H9 (cell line): ENCODE results near the gene NME2. TPM values are rescaled to one million over a fixed set of nuclear protein-coding genes. Genes with fewer than 3 reads are reported as not detected.
"Not testable (repeated sequence)": the region's sequence is repeated elsewhere in the genome, so short reads cannot be mapped to it uniquely, and the experiment has no call there.

Source experiments
- DNase-seq: peaks from one replicate; pipeline ENCODE4 v3.0.0-alpha.2; 2017
- H2AFZ ChIP-seq: one replicate; pipeline ENCODE4 v1.6.1; 2013; ENCODE audit warnings: mild to moderate bottlenecking, low read length, control low read depth, moderate library complexity
- H2AK5ac ChIP-seq: 2 replicates; pipeline ENCODE4 v1.6.1; 2013; ENCODE audit warnings: low read length, control low read depth, mixed read lengths; ENCODE audit not compliant: insufficient read length
- H2BK120ac ChIP-seq: one replicate; pipeline ENCODE4 v1.6.1; 2013; ENCODE audit warnings: low read depth, mild to moderate bottlenecking, low read length, control low read depth, inconsistent platforms; ENCODE audit not compliant: poor library complexity, severe bottlenecking
- H2BK12ac ChIP-seq: 2 replicates; pipeline ENCODE4 v1.6.1; 2013; ENCODE audit warnings: low read length, control low read depth, mixed read lengths, low read depth; ENCODE audit not compliant: insufficient read length
- H2BK15ac ChIP-seq: 2 replicates; pipeline ENCODE4 v1.6.1; 2013; ENCODE audit warnings: low read depth, low read length, control low read depth
- H2BK20ac ChIP-seq: one replicate; pipeline ENCODE4 v1.6.1; 2013; ENCODE audit warnings: low read depth, mild to moderate bottlenecking, low read length, control low read depth, inconsistent platforms; ENCODE audit not compliant: poor library complexity, severe bottlenecking
- H2BK5ac ChIP-seq: 2 replicates; pipeline ENCODE4 v1.6.1; 2013; ENCODE audit warnings: low read length, control low read depth, mixed read lengths; ENCODE audit not compliant: insufficient read length
- H3K14ac ChIP-seq: 2 replicates; pipeline ENCODE4 v1.6.1; 2013; ENCODE audit warnings: low read length, control low read depth; ENCODE audit not compliant: insufficient read depth
- H3K18ac ChIP-seq: 2 replicates; pipeline ENCODE4 v1.6.1; 2013; ENCODE audit warnings: low read depth, mild to moderate bottlenecking, mixed read lengths, low read length, control low read depth; ENCODE audit not compliant: insufficient read length
- H3K23ac ChIP-seq: 2 replicates; pipeline ENCODE4 v1.6.1; 2013; ENCODE audit warnings: low read length, control low read depth, mixed read lengths, low read depth; ENCODE audit not compliant: insufficient read length
- H3K23me2 ChIP-seq: 2 replicates; pipeline ENCODE4 v1.6.1; 2013; ENCODE audit warnings: low read depth, mild to moderate bottlenecking, mixed read lengths, low read length, control low read depth; ENCODE audit not compliant: insufficient read length, poor library complexity, severe bottlenecking
- H3K27ac ChIP-seq: 2 replicates; pipeline ENCODE4 v1.5.1; 2013; ENCODE audit warnings: low read length, control low read depth, mixed read lengths, low read depth; ENCODE audit not compliant: insufficient read length
- H3K27me3 ChIP-seq: 2 replicates; pipeline ENCODE4 v1.6.1; 2013; ENCODE audit warnings: low read length, control low read depth, inconsistent platforms; ENCODE audit not compliant: insufficient read depth
- H3K4ac ChIP-seq: 2 replicates; pipeline ENCODE4 v1.6.1; 2013; ENCODE audit warnings: low read depth, mild to moderate bottlenecking, control low read depth, inconsistent platforms, low read length, moderate library complexity
- H3K4me1 ChIP-seq: 2 replicates; pipeline ENCODE4 v1.6.1; 2013; ENCODE audit warnings: low read length, control low read depth, inconsistent platforms; ENCODE audit not compliant: insufficient read depth
- H3K4me2 ChIP-seq: 2 replicates; pipeline ENCODE4 v1.6.1; 2013; ENCODE audit warnings: low read length, control low read depth, mixed read lengths; ENCODE audit not compliant: insufficient read length, insufficient read depth
- H3K56ac ChIP-seq: 2 replicates; pipeline ENCODE4 v1.6.1; 2013; ENCODE audit warnings: low read depth, mild to moderate bottlenecking, mixed read lengths, low read length, control low read depth; ENCODE audit not compliant: insufficient read length
- H3K79me1 ChIP-seq: 2 replicates; pipeline ENCODE4 v1.6.1; 2013; ENCODE audit warnings: low read depth, mild to moderate bottlenecking, moderate library complexity, low read length, control low read depth, inconsistent platforms; ENCODE audit not compliant: insufficient read depth, poor library complexity, severe bottlenecking
- H3K79me2 ChIP-seq: 2 replicates; pipeline ENCODE4 v1.6.1; 2013; ENCODE audit warnings: low read length, control low read depth, inconsistent platforms; ENCODE audit not compliant: insufficient read depth
- H3K9ac ChIP-seq: 2 replicates; pipeline ENCODE4 v1.6.1; 2013; ENCODE audit warnings: low read length, control low read depth, mixed read lengths; ENCODE audit not compliant: insufficient read length; ENCODE audit errors: extremely low read depth
- H3K9me3 ChIP-seq: one replicate; pipeline ENCODE4 v1.6.1; 2013; ENCODE audit warnings: low read depth, low read length, inconsistent platforms; ENCODE audit not compliant: control insufficient read depth
- H3T11ph ChIP-seq: one replicate; pipeline ENCODE4 v1.6.1; 2013; ENCODE audit warnings: mild to moderate bottlenecking, low read length, control low read depth, inconsistent platforms
- H4K20me1 ChIP-seq: one replicate; pipeline ENCODE4 v1.6.1; 2013; ENCODE audit not compliant: control insufficient read depth, insufficient read length, insufficient read depth
- H4K5ac ChIP-seq: 2 replicates; pipeline ENCODE4 v1.6.1; 2013; ENCODE audit warnings: low read depth, mild to moderate bottlenecking, mixed read lengths, low read length, control low read depth; ENCODE audit not compliant: insufficient read length
- H4K8ac ChIP-seq: replicated peaks from 2 replicates; pipeline ENCODE4 v1.6.1; 2013; ENCODE audit warnings: low read length, control low read depth, mixed read lengths, low read depth; ENCODE audit not compliant: insufficient read length
- H4K91ac ChIP-seq: 2 replicates; pipeline ENCODE4 v1.6.1; 2013; ENCODE audit warnings: low read depth, mild to moderate bottlenecking, moderate library complexity, mixed read lengths, low read length, control low read depth; ENCODE audit not compliant: insufficient read length
- H3K27ac Mint-ChIP-seq, 3 experiments: 2 replicates in 2 of 3; 3 replicates in 1 of 3; pipeline ENCODE4 v1.8.0; 2020 to 2021; ENCODE audit warnings: mixed read lengths in 3 of 3, mild to moderate bottlenecking in 1 of 3, moderate library complexity in 1 of 3
- H3K27me3 Mint-ChIP-seq: 2 replicates; pipeline ENCODE4 v1.8.0; 2021; ENCODE audit warnings: low read depth, mild to moderate bottlenecking, moderate library complexity, mixed read lengths
- H3K36me3 Mint-ChIP-seq, 3 experiments: 2 replicates in 2 of 3; 3 replicates in 1 of 3; pipeline ENCODE4 v1.8.0; 2020 to 2021; ENCODE audit warnings: low read depth in 3 of 3, mixed read lengths in 3 of 3; ENCODE audit not compliant: insufficient read depth in 1 of 3
- H3K4me1 Mint-ChIP-seq, 2 experiments: 2 replicates each; pipeline ENCODE4 v1.8.0; 2020; ENCODE audit warnings: mixed read lengths in 2 of 2
- H3K4me3 Mint-ChIP-seq, 2 experiments: 2 replicates in 1 of 2; 3 replicates in 1 of 2; pipeline ENCODE4 v1.8.0; 2020 to 2021; ENCODE audit warnings: mild to moderate bottlenecking in 2 of 2, mixed read lengths in 2 of 2, moderate library complexity in 1 of 2
- H3K9me3 Mint-ChIP-seq, 2 experiments: 2 replicates in 1 of 2; 3 replicates in 1 of 2; pipeline ENCODE4 v1.8.0; 2020; ENCODE audit warnings: mild to moderate bottlenecking in 2 of 2, mixed read lengths in 2 of 2, moderate library complexity in 1 of 2
- CTCF ChIP-seq: fragments of 200-600 bp; sonication (generic); conservative IDR thresholded peaks from 3 replicates; pipeline ENCODE4 v1.8.0; 2021; ENCODE audit warnings: antibody characterized with exemption, mild to moderate bottlenecking
- WGBS: extraction: QIAGEN DNeasy Blood & Tissue Kit; methylation state at CpG from one replicate; pipeline ENCODE4 v1.1.7; 2013; ENCODE audit warnings: missing lambda C conversion rate, low lambda C conversion rate, mixed read lengths; ENCODE audit not compliant: insufficient read length; ENCODE audit errors: extremely low coverage; 5-methylcytosine and 5-hydroxymethylcytosine counted together
- total RNA-seq: library from RNA; stranded (reverse); gene quantifications from 2 replicates; pipeline ENCODE4 v1.2.1, GENCODE V29; 2021

The NME2 gene
- total RNA-seq, 1 experiment from 2014 or later = 819 TPM

- H3T11ph ChIP-seq = no peak overlapping the region
- H3K9me3 ChIP-seq = no peaks in the 10 kb centered on the region
- H3K27me3 ChIP-seq = no peaks in the 10 kb centered on the region
- no peaks in the 10 kb centered on the region; the same call in 1 of the 2 replicates for H3K79me2 ChIP-seq
- no peak overlapping the region for H2BK120ac ChIP-seq
- no peak overlapping the region for H2BK5ac ChIP-seq
- Mint-ChIP-seq H3K27ac (no peak overlapping the region), H3K9me3 (no peaks in the 10 kb centered on the region), H3K4me3 (no peak overlapping the region), H3K36me3 (peaks cover 33 to 69% (median 41%) of the 10 kb centered on the region in 3 experiments; a peak in 6 of 7 replicates), H3K27me3 (no peaks in the 10 kb centered on the region), H3K4me1 (peaks cover 7 to 9% of the 10 kb centered on the region in 2 experiments)
- H3K14ac ChIP-seq = no peak overlapping the region
- H4K8ac ChIP-seq = no peak overlapping the region
- H4K20me1 ChIP-seq = no peaks in the 10 kb centered on the region
- H4K91ac ChIP-seq = no peak overlapping the region
- H3K18ac ChIP-seq = no peak overlapping the region
- no peak overlapping the region for H3K9ac ChIP-seq
- no peak overlapping the region for H4K5ac ChIP-seq
- H3K23me2 ChIP-seq = peaks cover 8% of the 10 kb centered on the region
- no peak overlapping the region for H3K4me2 ChIP-seq
- no peak overlapping the region for H2BK15ac ChIP-seq
- H3K56ac ChIP-seq = no peak overlapping the region
- no CpG with 5 or more reads among the region's 2 CpGs for WGBS
- H3K4me1 ChIP-seq = no peaks in the 10 kb centered on the region
- H2AK5ac ChIP-seq = no peak overlapping the region
- no peak overlapping the region for H2AFZ ChIP-seq
- DNase-seq = no peak
- H3K79me1 ChIP-seq = peaks cover 4% of the 10 kb centered on the region
- TF ChIP-seq CTCF = no peak
- H2BK20ac ChIP-seq = no peak overlapping the region
- H3K23ac ChIP-seq = no peak overlapping the region
- H3K4ac ChIP-seq = no peak overlapping the region
- no peak overlapping the region for H2BK12ac ChIP-seq
- H3K27ac ChIP-seq = no peak overlapping the region
Measured at GRCh38 chr17:51170736-51171135, 4.5 kb downstream of the NME2 start.

GRCh38 chr17:51172030-51172429 lies 5.8 kb downstream of the NME2 start:
- not testable (repeated sequence) for H3K27me3 Mint-ChIP-seq, H2AK5ac ChIP-seq, H3K9me3 ChIP-seq, H3K4me1 Mint-ChIP-seq, H3K27ac Mint-ChIP-seq, H3T11ph ChIP-seq, H4K8ac ChIP-seq, H3K18ac ChIP-seq, H3K9ac ChIP-seq, H4K91ac ChIP-seq, H3K4me3 Mint-ChIP-seq, H3K27ac ChIP-seq, H3K79me1 ChIP-seq, H3K27me3 ChIP-seq, H2AFZ ChIP-seq, H4K20me1 ChIP-seq, H2BK120ac ChIP-seq, H2BK20ac ChIP-seq, H3K23ac ChIP-seq, H3K14ac ChIP-seq, H2BK15ac ChIP-seq, H3K4me1 ChIP-seq, H2BK5ac ChIP-seq, DNase-seq, H2BK12ac ChIP-seq, H3K23me2 ChIP-seq, H3K4me2 ChIP-seq, H4K5ac ChIP-seq, H3K9me3 Mint-ChIP-seq, H3K56ac ChIP-seq, H3K4ac ChIP-seq, H3K79me2 ChIP-seq
- peaks cover 33 to 73% (median 43%) of the 10 kb centered on the region in 3 experiments; a peak in 6 of 7 replicates for H3K36me3 Mint-ChIP-seq
- no CpG with 5 or more reads among the region's 9 CpGs for WGBS
